NCI-H146 (cell line): Measurements from ENCODE around the gene USP46.
A peak's percentile ranks its signal among the peaks of the same experiment; 100 is the strongest.

Experiments
- DNase-seq: peaks from one replicate; lab custom pipeline; 2025; lab: John Stamatoyannopoulos, UW

The USP46 gene

DNA sequence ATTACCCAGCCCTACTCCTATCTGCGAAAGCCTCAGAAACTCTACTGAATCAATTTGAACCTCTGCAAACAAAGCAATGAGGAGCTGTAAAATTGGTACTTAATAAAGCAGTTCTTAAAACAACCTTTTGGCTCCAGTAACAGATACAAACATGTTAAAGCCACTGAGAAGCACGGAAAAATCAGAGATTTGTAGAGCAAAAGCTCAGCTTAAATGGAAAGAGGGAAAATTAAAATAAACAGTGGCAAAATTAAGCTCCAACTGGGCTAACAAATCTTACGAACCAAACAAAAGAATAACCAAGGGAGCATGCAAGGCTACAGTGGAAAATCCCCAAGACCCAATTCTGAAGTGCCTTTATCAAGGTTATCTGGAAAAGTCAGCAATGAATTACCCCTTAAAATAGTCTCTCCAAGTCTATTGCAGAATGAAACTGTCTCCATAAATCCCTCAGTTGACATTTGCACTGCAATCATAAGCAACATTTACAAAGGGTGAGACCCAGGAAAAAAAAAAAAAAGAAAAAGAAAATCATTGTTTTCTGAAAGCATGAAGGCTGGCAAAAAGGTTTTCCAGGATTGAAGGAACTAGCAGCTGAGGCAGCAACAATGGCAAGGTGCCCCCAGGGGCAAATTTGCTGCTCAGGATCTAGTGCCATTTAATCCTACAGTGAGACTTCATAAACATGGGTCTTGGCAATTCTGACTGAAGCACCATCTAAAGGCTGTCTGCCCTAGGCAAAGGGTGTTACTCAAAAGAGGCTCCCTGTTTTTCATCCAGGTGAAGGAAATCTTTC lies 40.1 kb downstream of the USP46 start:
- DNase-seq: peak; percentile 18

GRCh38 chr4:52617336-52618020 lies 41.6 kb downstream of the USP46 start:
- no peak for DNase-seq

- no peak for DNase-seq
These were observed 44.9 kb downstream of the USP46 start for GRCh38 chr4:52614241-52614640.

GRCh38 chr4:52612341-52612740 lies 46.8 kb downstream of the USP46 start:
- DNase-seq: no peak

DNA sequence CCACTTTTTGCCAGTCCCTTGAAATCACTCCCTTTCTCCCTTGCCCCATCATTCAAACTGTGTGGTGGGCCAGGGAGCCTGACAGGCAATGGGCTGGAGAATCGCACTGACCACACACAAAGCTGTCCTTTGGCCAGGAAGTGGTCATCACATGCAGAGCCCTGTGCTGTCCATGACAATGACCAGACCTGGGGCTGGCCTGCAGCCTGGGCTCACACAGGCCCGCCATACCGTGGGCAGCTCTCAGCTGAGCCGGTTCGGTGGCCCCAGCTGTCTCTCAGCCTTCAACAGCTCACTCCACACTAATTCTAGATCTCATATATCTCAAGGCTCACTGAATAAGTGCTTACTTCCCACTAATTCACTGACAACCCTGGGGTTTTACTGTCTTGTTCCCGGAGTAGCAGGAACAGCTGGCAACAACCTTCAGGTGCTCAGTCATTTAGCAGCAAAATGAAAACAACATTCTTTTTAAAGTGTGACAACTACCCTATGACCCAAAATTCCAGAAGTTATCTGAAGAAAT lies 48.0 kb downstream of the USP46 start:
- DNase-seq: no peak

GRCh38 chr4:52606726-52607125 lies 52.4 kb downstream of the USP46 start:
- DNase-seq: no peak

DNA sequence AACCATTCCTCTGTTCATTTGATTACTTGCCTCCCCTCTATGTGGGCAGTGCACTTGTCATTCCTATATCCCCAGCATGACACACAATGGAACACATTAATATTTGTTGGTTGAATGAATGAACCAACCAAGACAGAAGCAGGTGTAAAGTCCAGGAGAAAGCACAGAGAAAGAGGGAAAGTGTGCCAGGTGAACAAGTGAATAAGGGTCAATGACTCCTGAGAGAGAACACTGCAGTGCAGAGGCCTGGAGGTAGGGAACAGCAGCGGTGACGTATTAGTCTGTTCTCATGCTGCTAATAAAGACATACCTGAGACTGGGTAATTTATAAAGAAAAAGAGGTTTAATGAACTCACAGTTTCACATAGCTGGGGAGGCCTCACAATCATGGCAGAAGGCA lies 53.1 kb downstream of the USP46 start:
- no peak for DNase-seq

DNA sequence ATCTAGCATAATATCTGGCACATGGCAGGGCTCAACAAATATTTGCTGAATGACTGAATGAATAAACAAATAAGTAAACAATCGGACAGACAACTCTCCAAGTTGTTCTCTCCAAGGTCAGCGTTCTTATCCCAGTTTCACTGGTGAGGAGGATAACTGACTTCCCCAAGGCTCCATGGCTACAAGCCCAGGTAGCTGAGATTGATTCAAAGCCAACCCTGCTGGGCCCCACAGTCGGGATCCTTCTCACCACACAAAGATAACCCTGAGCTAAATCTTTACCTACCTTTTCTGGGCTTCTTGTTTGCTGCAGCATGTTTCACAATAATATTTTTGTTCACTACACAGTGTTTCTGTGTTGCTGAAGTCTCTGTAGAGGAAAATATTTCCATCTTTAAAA lies 54.9 kb downstream of the USP46 start:
- no peak for DNase-seq

GRCh38 chr4:52600275-52600674 lies 58.8 kb downstream of the USP46 start:
- no peak for DNase-seq

DNA sequence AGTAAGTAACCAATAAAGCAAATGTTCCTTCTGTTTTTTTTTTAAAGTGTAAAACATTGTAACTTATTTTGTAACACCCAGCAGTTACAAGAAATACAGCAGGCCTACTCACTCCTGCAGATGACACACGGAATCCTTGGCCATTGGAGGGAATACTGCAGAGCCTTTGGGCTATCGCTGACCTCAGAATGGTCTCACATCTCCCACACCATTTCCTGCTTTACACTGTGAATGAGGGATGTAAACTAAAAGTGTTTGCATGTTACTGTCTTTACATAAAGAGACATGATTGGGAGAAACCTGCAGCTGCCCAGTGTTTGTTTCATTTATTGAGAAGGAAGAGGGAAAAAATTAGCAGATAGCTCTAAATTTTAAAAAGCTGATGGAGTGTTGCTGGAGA lies 64.1 kb downstream of the USP46 start:
- no peak for DNase-seq

- DNase-seq: no peak
These were observed 66.8 kb downstream of the USP46 start for GRCh38 chr4:52592287-52592686.

- DNase-seq: no peak
These were observed 70.1 kb downstream of the USP46 start for GRCh38 chr4:52588771-52589591.

- DNase-seq: peak; percentile 27
These were observed 71.0 kb downstream of the USP46 start for GRCh38 chr4:52588097-52588496.

DNA sequence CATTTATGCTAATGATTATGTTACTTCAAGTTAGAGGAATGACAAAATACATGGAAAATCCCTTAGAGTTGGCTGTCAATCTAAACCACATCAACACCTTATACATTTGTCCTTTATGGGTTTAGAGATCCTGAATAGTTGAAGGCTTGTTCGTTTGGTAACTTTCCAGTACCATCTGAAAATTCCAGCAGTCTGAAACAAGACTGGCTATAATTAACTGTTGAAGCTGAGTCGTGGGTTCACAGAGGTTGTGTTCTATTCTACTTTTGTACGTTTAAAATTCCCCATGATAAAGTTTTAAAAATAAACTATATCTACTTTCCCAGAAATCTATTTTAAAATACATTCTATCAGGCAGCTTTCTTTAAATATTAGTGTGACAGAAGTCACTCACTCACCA lies 73.0 kb downstream of the USP46 start:
- DNase-seq: no peak

DNA sequence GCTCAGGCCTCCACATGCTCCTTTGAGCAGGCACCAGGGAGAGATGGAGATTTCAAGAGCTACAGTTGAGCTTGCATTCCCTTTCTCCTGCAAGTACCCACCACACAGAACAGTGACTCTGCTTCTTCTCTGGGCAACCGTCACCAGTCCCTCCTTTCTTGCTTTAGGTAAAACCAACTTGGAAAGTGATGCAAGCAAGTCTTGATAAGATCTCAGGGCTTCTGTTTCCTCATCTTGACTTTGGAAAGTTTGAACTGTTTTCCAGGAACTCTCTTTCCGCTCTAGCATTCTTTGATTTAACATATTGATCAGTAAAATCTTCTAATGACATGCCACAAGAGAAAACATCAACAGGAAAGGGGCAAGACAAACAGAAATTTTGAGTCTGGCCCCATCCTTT lies 73.7 kb downstream of the USP46 start:
- DNase-seq: no peak

DNA sequence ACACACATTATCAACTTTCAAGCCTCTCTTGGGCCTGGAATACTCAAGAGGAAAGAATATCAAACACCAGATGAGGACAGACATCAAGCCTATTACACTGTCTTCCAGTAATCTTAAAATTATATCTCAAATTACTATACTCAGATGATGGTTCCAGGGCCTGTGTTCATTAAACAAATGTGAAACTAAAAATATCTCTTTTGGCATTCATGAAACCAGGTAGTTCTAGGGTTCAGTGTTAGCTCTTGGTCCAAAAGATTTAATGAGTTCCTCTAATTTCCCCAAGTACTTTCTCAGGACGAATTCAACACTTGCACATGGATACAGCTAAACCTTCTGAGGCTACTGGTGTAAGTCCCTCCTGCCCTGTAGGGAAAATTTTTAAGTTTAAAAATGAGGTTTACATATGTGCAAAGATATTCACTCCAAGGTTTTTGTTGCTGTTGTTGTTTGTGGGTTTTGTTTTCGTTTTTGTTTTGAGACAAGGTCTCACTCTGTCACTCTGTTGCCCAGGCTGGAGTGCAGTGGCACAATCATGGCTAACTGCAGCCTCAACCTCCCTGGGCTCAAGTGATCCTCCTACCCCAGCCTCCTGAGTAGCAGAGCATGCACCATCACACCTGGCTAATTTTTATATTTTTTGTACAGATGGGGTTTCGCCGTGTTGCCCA lies 79.4 kb downstream of the USP46 start:
- DNase-seq: no peak

GRCh38 chr4:52578951-52579350 lies 80.2 kb downstream of the USP46 start:
- no peak for DNase-seq

GRCh38 chr4:52577624-52577962 lies 81.5 kb downstream of the USP46 start:
- DNase-seq: no peak

DNA sequence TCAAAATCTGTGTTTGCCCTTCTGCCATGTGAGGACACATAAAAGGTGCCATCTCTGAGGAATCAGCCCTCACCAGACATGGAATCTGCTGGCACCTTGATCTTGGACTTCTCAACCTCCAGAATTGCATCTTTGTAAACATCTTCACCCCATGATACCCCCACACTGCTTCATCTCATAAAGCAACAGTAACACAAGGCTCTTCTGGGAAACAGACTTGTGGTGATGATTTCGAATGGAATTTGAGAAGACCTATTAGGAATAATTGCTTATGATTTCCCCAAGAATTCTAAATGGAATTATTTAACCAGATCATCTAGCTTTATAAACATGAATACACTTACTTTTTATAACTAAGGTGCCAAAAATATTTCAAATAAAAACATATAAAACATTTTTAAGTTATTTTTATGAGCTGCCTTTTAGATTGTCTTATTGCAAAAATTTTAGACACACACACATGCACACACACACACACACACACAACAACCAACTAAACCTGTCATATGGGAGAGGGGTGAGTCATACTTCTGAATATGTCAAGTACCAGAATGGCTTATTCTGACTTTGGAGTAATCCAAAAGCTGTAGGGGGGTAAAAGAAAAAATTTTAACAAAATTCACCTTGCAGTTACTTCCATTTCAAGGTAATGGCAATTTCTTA lies 82.0 kb downstream of the USP46 start:
- no peak for DNase-seq

- no peak for DNase-seq
These were observed 82.8 kb downstream of the USP46 start for GRCh38 chr4:52576326-52576725.

- DNase-seq: no peak
These were observed 83.7 kb downstream of the USP46 start for GRCh38 chr4:52575406-52575805.

DNA sequence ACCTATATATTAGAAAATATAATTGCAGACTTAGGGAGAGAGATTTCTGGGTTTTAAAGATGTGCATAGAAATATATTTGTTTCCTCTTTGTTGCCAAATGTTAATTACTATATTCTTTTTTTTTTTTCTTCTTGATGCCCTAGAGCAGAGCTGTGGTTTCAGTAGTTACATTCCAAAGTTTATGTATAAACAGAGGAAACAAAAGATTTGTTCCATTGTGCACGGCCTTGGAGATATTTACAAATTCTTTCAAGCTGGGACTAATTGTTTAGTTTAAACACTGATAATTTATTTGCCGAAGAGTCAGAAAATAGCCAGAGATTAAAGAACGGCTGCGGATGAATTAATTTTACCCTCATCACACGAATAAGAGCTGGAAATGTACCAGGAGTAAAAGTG lies 85.1 kb downstream of the USP46 start:
- peak; percentile 74 for DNase-seq
